ENCODE data around the gene PMM1. TPM values are rescaled to one million over a fixed set of nuclear protein-coding genes. Genes with fewer than 3 reads are reported as not detected.

Gene PMM1
- total RNA-seq, 1 donor, result 15.6 TPM

- TF ChIP-seq CTCF (IDR thresholded peaks at IDR 0.05; ENCODE audit: extremely low read depth, low read depth, low read length), result no peak
- peaks cover 49% of the 10 kb centered on the region for H4K20me1 ChIP-seq (ENCODE audit: insufficient read depth, low read length)
- H3K79me2 ChIP-seq (ENCODE audit: insufficient read depth, low read length), result peaks cover 45% of the 10 kb centered on the region
- H3K4me3 ChIP-seq (ENCODE audit: insufficient read depth, low read length), result no peak overlapping the region
- no peaks in the 10 kb centered on the region for H3K9me3 ChIP-seq (ENCODE audit: low read depth, low read length)
- H3K4me1 ChIP-seq (ENCODE audit: insufficient read depth, low read length), result no peaks in the 10 kb centered on the region
- H3K27me3 ChIP-seq (ENCODE audit: insufficient read depth, low read length), result no peaks in the 10 kb centered on the region
- H3K27ac ChIP-seq (ENCODE audit: low read depth, low read length), result no peak overlapping the region
- H2AFZ ChIP-seq (ENCODE audit: low read length), result no peak overlapping the region
- H3K4me2 ChIP-seq (ENCODE audit: insufficient read depth, low read length), result no peak overlapping the region
- peak; percentile 70 for DNase-seq (ENCODE audit: insufficient read length, low spot score, missing footprints)
- peaks cover 81% of the 10 kb centered on the region for H3K36me3 ChIP-seq (ENCODE audit: insufficient read depth, low read length)
Measured at GRCh38 chr22:41530890-41531714, 58.5 kb downstream of the PMM1 start.

GRCh38 chr22:41528938-41529561 lies 60.6 kb downstream of the PMM1 start:
- Histone ChIP-seq H3K36me3 (ENCODE audit: insufficient read depth, low read length) (peaks cover 87% of the 10 kb centered on the region), H3K79me2 (ENCODE audit: insufficient read depth, low read length) (peaks cover 43% of the 10 kb centered on the region), H2AFZ (ENCODE audit: low read length) (no peak overlapping the region), H3K4me3 (ENCODE audit: insufficient read depth, low read length) (no peak overlapping the region), H3K9me3 (ENCODE audit: low read depth, low read length) (no peaks in the 10 kb centered on the region), H3K27ac (ENCODE audit: low read depth, low read length) (no peak overlapping the region), H3K27me3 (ENCODE audit: insufficient read depth, low read length) (no peaks in the 10 kb centered on the region), H3K4me2 (ENCODE audit: insufficient read depth, low read length) (no peak overlapping the region), H4K20me1 (ENCODE audit: insufficient read depth, low read length) (peaks cover 58% of the 10 kb centered on the region), H3K4me1 (ENCODE audit: insufficient read depth, low read length) (peaks cover 12% of the 10 kb centered on the region)
- DNase-seq (ENCODE audit: insufficient read length, low spot score, missing footprints), result peak; percentile 55
- no peak for TF ChIP-seq CTCF (IDR thresholded peaks at IDR 0.05; ENCODE audit: extremely low read depth, low read depth, low read length)

GRCh38 chr22:41528132-41528766 lies 61.4 kb downstream of the PMM1 start:
- Histone ChIP-seq H3K4me3 (ENCODE audit: insufficient read depth, low read length) (no peak overlapping the region), H3K4me2 (ENCODE audit: insufficient read depth, low read length) (no peak overlapping the region), H3K79me2 (ENCODE audit: insufficient read depth, low read length) (peaks cover 37% of the 10 kb centered on the region), H4K20me1 (ENCODE audit: insufficient read depth, low read length) (peaks cover 54% of the 10 kb centered on the region), H3K27me3 (ENCODE audit: insufficient read depth, low read length) (no peaks in the 10 kb centered on the region), H3K36me3 (ENCODE audit: insufficient read depth, low read length) (peaks cover 85% of the 10 kb centered on the region), H2AFZ (ENCODE audit: low read length) (no peak overlapping the region), H3K27ac (ENCODE audit: low read depth, low read length) (no peak overlapping the region), H3K4me1 (ENCODE audit: insufficient read depth, low read length) (peaks cover 20% of the 10 kb centered on the region), H3K9me3 (ENCODE audit: low read depth, low read length) (no peaks in the 10 kb centered on the region)
- DNase-seq (ENCODE audit: insufficient read length, low spot score, missing footprints), result peak; percentile 2
- no peak for TF ChIP-seq CTCF (IDR thresholded peaks at IDR 0.05; ENCODE audit: extremely low read depth, low read depth, low read length)

Other genes starting within 250 kb of the PMM1 start
- gene TEF, start 207.9 kb downstream of the PMM1 start, total RNA-seq, result 17.4 and 18.3 TPM in 2 replicates
- gene TOB2, start 143.0 kb downstream of the PMM1 start, total RNA-seq, result 28.0 and 29.0 TPM in 2 replicates
- gene PHF5A, start 121.1 kb downstream of the PMM1 start, total RNA-seq, result 27.7 and 38.4 TPM in 2 replicates
- gene ACO2, start 120.7 kb downstream of the PMM1 start, total RNA-seq, result 57.9 and 60.4 TPM in 2 replicates
- gene POLR3H, start 45.4 kb downstream of the PMM1 start, total RNA-seq, result 26.2 and 27.9 TPM in 2 replicates
- gene CSDC2, start 28.8 kb downstream of the PMM1 start, total RNA-seq, result 0.88 and 1.1 TPM in 2 replicates
- 16.3 and 18.3 TPM in 2 replicates for gene DESI1, start 31.2 kb upstream of the PMM1 start, total RNA-seq
- 247 and 251 TPM in 2 replicates for gene XRCC6, start 31.5 kb upstream of the PMM1 start, total RNA-seq
- gene SNU13, start 99.0 kb upstream of the PMM1 start, total RNA-seq, result 56.1 and 58.0 TPM in 2 replicates
- gene MEI1, start 109.7 kb upstream of the PMM1 start, total RNA-seq, result 0.29 and 0.36 TPM in 2 replicates
- gene CCDC134, start 210.8 kb upstream of the PMM1 start, total RNA-seq, result 8.3 and 11.8 TPM in 2 replicates
- gene SREBF2, start 243.3 kb upstream of the PMM1 start, total RNA-seq, result 71.6 and 80.3 TPM in 2 replicates

All from osteoblast (primary cell).